Mesothelial cell of epicardium (in vitro differentiated cells): ENCODE measurements around the gene TMEM30B. TPM values are rescaled to one million over a fixed set of nuclear protein-coding genes. Genes with fewer than 3 reads are reported as not detected.

Source experiments
- DNase-seq, 2 experiments: peaks; one replicate each; pipeline ENCODE4 v3.0.0; 2021; ENCODE audit warnings: low spot score in 2 of 2; ENCODE audit not compliant: unreplicated experiment in 2 of 2
- H3K27ac Mint-ChIP-seq: 2 replicates; pipeline ENCODE4 v1.8.0; 2021; ENCODE audit warnings: mixed read lengths
- H3K27me3 Mint-ChIP-seq: 2 replicates; pipeline ENCODE4 v1.8.0; 2021; ENCODE audit warnings: low read depth, mixed read lengths
- H3K36me3 Mint-ChIP-seq: 2 replicates; pipeline ENCODE4 v1.8.0; 2021; ENCODE audit warnings: mixed read lengths
- H3K4me1 Mint-ChIP-seq: 2 replicates; pipeline ENCODE4 v1.8.0; 2021; ENCODE audit warnings: mixed read lengths
- H3K4me3 Mint-ChIP-seq: 2 replicates; pipeline ENCODE4 v1.8.0; 2021; ENCODE audit warnings: mild to moderate bottlenecking, moderate library complexity, mixed read lengths
- H3K9me3 Mint-ChIP-seq: 2 replicates; pipeline ENCODE4 v1.8.0; 2021; ENCODE audit warnings: mixed read lengths
- CTCF ChIP-seq: fragments of 200-600 bp; sonication (generic); IDR thresholded peaks from one replicate; pipeline ENCODE4 v1.5.0; 2021; ENCODE audit warnings: antibody characterized with exemption; ENCODE audit not compliant: unreplicated experiment
- total RNA-seq: library from RNA; stranded (reverse); gene quantifications from 3 replicates; pipeline ENCODE4 v1.2.1, GENCODE V29; 2021

Gene TMEM30B
- total RNA-seq, 1 donor from 2014 or later: 11.2 TPM

- peaks cover 47% of the 10 kb centered on the region for H3K27me3 Mint-ChIP-seq
- peaks cover 7% of the 10 kb centered on the region for H3K9me3 Mint-ChIP-seq
- H3K4me3 Mint-ChIP-seq: no peak overlapping the region
- H3K4me1 Mint-ChIP-seq: peaks cover 13% of the 10 kb centered on the region
- DNase-seq: no peak
- no peak overlapping the region for H3K27ac Mint-ChIP-seq
- H3K36me3 Mint-ChIP-seq: peaks cover 2% of the 10 kb centered on the region
- no peak for TF ChIP-seq CTCF
These were observed 45.0 kb upstream of the TMEM30B start for GRCh38 chr14:61326146-61326545.

- TF ChIP-seq CTCF: no peak
- no peak for DNase-seq
- H3K36me3 Mint-ChIP-seq: peaks cover 2% of the 10 kb centered on the region
- peaks cover 45% of the 10 kb centered on the region for H3K27me3 Mint-ChIP-seq
- peaks cover 7% of the 10 kb centered on the region for H3K9me3 Mint-ChIP-seq
- H3K4me3 Mint-ChIP-seq: no peak overlapping the region
- H3K27ac Mint-ChIP-seq: no peak overlapping the region
- peaks cover 13% of the 10 kb centered on the region for H3K4me1 Mint-ChIP-seq
These were observed 44.0 kb upstream of the TMEM30B start for GRCh38 chr14:61325166-61325565.

GRCh38 chr14:61323970-61324369, 42.8 kb upstream of the TMEM30B start:
- H3K36me3 Mint-ChIP-seq: peaks cover 2% of the 10 kb centered on the region

GRCh38 chr14:61322799-61323290, 41.7 kb upstream of the TMEM30B start:
- H3K4me1 Mint-ChIP-seq: peaks cover 13% of the 10 kb centered on the region
- peak overlapping the region; percentile 79 for H3K4me3 Mint-ChIP-seq
- peaks cover 7% of the 10 kb centered on the region for H3K9me3 Mint-ChIP-seq
- H3K27ac Mint-ChIP-seq: peak overlapping the region; percentile 49
- H3K27me3 Mint-ChIP-seq: peaks cover 32% of the 10 kb centered on the region
- peaks cover 2% of the 10 kb centered on the region for H3K36me3 Mint-ChIP-seq
- DNase-seq: no peak
- no peak for TF ChIP-seq CTCF

More at GRCh38 chr14:61323970-61324369, 42.8 kb upstream of the TMEM30B start:
- H3K4me3 Mint-ChIP-seq: no peak overlapping the region
- peaks cover 7% of the 10 kb centered on the region for H3K9me3 Mint-ChIP-seq
- no peak for TF ChIP-seq CTCF
- H3K4me1 Mint-ChIP-seq: peaks cover 13% of the 10 kb centered on the region
- peaks cover 36% of the 10 kb centered on the region for H3K27me3 Mint-ChIP-seq
- no peak overlapping the region for H3K27ac Mint-ChIP-seq
- DNase-seq: no peak

GRCh38 chr14:61322011-61322798, 41.1 kb upstream of the TMEM30B start:
- Mint-ChIP-seq H3K9me3 (peaks cover 7% of the 10 kb centered on the region), H3K4me3 (peak overlapping the region; percentile 79), H3K27me3 (peaks cover 32% of the 10 kb centered on the region), H3K36me3 (peaks cover 2% of the 10 kb centered on the region), H3K27ac (peak overlapping the region; percentile 49), H3K4me1 (peaks cover 12% of the 10 kb centered on the region)
- DNase-seq: peak in 1 of 2 experiments; percentile 47
- TF ChIP-seq CTCF: no peak
